ENCODE data around the gene IFNGR2.

- TF ChIP-seq POLR2A (IDR thresholded peaks at IDR 0.05) (no peak), CTCF (IDR thresholded peaks at IDR 0.05) (no peak)
Observed at GRCh38 chr21:33360281-33360680, 42.9 kb upstream of the IFNGR2 start.
